HG03064 (cell line): ENCODE measurements around the gene TRNP1.
"Not testable (repeated sequence)": the region's sequence is repeated elsewhere in the genome, so short reads cannot be mapped to it uniquely, and the experiment has no call there.

ENCODE experiments used
- ATAC-seq: cut with Tn5 transposase; IDR thresholded peaks from one replicate; pipeline ENCODE4 v1.9.1; 2021; ENCODE audit warnings: low read depth; ENCODE audit not compliant: unreplicated experiment

Gene TRNP1, protein sequence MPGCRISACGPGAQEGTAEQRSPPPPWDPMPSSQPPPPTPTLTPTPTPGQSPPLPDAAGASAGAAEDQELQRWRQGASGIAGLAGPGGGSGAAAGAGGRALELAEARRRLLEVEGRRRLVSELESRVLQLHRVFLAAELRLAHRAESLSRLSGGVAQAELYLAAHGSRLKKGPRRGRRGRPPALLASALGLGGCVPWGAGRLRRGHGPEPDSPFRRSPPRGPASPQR

DNA sequence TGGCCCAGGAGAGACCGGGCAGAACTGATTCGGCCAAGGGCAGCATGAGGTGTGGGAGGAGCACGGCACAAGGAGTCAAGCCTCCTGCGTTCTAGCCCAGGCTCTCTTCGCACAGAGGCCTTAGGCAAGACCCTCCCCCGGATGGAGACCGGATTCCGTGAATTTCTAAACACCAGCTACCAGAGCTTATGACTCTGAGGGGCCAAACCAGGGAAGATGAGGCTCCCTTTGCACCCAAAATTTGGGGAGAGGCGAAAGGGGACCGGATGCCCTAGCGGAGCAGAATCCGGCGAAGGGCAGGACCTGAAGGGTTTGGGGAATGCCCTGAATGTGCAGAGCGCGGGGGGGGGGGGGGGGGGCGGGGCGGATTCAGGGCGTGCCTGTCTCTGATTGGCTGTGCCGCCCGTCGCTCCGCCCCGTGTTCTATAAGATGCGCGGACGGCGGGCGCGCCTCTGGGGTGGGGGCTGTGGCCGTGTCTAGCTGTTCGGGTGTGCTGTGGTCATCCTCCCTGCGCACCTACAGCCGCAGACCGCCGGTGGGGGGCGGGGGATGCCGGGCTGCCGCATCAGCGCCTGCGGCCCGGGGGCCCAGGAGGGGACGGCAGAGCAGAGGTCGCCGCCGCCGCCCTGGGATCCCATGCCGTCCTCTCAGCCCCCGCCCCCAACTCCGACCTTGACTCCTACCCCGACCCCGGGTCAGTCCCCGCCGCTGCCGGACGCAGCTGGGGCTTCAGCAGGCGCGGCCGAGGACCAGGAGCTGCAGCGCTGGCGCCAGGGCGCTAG, at the start of gene TRNP1:
TRNP1 (plus strand) TSS at position 456 of the 783 bp plus-strand sequence; CDS start at position 551, 95 bp downstream.
- ATAC-seq = peak; percentile 61

DNA sequence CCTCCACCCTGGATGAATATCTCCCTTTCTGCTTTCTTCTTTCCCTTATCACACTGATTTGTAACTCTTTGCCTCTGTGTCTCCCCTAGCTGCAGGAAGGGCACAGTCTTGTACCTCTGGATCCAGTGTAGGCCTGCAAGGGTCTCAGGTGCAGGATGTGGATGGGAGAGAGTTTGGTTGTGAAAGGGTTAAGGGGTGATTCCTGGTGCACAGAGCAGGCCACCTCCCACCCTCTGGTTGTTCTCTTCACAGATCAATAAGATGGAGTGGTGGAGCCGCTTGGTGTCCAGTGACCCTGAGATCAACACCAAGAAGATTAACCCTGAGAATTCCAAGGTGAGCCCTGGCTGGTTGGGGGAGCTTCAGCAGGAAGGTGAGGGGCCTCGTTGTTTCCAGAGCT, 48.4 kb upstream of the TRNP1 start:
- ATAC-seq = no peak

DNA sequence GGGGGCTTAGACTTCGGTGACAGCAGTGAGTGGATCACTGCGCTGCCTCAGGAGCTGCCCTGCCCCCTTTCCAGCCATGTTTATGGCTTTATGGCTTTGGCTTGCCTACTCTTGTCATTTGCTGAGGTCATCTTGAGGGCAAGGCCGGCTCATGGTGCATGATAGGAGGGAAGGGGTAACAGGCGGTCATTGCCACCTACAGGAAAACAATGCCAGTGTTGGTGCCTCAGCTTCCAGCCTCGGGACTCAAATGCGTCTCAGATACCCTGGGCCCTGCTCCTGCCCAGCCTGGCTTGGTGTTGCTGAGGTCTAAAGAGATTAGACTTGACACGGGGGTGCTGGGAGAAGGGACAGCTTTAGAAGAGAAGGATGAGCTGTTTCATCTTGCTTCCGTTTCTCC, 47.8 kb upstream of the TRNP1 start:
- no peak for ATAC-seq

DNA sequence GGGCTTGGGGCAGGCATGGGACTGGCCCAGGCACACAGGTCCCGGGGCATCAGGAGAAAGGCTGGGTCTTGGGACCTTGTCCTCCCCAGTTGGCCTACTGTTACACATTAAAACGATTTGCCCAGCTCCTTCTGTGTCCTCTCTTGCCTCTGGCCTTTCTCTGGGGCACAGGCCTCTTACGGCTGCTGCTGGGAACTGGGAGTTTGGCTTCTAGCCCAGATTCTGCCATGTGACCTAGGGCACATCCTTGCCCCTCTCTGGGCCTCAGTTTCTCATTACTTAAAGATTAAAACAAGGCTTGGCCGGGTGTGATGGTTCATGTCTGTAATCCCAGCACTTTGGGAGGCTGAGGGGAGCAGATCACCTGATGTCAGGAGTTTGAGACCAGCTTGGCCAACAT, 47.2 kb upstream of the TRNP1 start:
- ATAC-seq = no peak

DNA sequence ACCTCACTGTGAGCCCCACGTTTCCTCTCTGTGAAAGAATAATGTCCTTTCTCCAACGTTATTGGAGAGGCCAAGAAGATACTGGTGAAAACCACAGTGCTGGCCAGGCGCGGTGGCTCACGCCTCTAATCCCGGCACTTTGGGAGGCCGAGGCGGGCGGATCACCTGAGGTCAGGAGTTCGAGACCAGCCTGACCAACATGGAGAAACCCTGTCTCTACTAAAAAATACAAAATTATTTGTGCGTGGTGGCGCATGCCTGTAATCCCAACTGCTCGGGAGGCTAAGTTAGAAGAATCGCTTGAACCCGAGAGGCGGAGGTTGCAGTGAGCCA, 44.8 kb upstream of the TRNP1 start:
- not testable (repeated sequence) for ATAC-seq

DNA sequence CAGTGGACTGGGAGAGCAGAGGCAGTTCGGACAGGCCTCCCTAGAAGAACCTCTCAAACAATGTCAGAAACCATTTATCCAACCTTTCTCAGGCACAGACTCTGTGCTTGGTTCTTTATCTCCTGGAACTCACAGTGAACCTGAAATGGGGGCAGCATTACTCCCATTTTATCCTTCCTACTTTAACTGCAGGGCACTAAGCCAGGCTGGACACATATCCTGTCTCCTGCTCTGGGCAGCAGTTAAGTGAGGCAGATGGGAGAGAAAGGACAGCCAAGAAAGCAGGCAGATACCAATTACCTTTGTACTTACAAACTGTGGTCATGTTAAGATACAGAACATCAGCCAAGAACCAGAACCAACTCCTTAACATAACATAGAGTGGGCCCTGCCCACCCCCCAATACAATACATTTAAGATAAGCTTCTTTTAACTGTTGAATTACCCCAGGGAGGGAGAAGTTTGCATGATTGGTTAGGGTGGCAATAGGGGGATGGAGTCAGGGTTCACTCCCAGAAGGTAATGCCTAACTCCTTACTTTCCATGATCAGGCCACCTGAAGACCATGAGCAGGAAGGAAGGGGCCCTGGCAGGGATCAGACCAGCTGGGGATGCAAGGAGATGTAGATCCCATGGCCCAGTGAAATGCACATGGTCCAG, 44.1 kb upstream of the TRNP1 start:
- ATAC-seq = no peak

DNA sequence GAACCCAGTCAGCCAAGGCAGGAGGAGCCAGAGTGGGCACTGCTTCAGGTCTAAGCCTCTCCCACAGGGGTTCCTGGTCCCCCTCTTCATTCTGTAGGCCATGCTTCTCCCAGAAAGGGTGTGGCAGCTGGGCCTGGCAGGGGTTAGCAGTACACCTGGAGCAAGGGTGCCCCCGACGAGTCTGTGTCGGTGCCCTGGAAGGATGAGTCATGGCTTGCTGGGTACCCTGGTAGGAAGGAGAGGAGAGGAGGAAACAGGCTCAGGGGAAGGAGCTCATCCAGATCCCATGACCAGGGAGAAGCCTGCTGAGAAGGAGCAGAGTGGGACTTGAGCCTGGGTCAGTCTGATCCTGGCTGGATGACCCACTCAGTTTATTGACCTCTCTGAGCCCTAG, 43.6 kb upstream of the TRNP1 start:
- no peak for ATAC-seq

DNA sequence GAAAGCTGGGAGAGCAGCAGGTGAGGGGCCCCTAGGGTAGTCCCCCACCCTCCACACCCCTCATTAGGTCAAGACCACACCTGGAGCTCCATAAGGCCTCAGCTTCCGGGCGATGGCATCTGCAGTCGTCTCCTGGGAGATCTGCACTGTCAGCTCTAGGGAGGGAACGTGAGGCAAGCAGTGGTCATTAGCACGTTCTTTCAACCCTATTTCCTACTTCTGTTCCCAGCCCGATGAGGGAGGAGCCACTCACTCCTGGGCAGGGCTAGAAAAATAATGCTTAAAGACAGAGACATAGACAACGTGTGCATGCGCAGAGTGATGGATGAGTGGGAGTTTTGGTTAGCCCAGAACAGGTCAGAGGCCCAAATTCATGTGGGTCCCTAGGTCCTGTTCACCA, 42.9 kb upstream of the TRNP1 start:
- no peak for ATAC-seq

DNA sequence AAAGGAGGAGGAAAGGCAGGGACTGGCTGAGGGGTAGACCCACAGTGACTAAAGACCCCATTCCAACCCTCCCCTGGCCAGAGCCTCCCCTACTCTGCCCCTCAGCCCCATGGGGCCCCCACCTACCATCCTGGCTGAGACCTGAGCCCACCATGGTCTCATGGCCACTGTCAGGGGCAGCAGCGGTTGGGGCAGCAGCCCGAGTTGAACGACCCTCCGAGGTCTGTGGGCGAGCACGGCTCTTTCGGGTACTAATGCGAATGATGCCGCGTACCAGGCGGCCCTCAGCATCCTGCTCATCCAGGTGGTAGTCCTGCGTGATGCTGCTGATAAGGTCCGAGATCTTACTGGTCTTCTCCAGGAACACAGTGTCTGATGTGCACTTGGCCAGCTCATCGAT, 42.3 kb upstream of the TRNP1 start:
- ATAC-seq = no peak

DNA sequence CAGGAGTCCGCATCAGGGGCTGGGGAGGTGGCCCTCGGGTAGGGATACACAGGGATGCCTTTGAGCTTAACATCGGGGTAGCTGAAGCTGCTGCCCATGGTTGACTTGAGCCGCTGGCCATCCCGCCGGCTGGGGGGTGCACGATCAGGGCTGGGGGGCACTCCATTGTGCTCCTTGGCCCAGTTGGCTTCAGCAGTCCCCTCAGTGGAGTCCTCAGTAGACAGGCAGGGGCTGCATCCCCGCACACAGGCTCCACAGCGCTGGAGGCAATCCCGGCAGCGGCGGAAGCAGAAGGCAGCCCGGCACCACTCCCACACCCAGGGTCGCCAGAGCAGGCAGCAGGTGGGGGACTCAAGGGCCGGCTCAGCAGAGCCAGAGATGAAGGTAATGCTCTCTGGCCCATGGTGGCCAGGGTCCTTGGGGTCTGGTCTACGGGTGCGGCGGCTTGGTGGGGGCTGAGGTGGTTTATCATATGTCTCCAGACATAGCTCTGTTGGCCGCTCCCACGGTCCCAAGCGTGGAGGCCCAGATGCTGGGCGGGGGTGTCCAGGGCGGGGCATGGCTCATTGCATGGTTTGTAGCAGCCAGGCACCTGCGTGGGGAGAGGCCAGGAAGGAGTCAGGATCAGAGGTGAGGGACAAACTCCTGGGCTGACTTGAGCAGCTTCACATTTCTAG, 41.5 kb upstream of the TRNP1 start:
- ATAC-seq = no peak

DNA sequence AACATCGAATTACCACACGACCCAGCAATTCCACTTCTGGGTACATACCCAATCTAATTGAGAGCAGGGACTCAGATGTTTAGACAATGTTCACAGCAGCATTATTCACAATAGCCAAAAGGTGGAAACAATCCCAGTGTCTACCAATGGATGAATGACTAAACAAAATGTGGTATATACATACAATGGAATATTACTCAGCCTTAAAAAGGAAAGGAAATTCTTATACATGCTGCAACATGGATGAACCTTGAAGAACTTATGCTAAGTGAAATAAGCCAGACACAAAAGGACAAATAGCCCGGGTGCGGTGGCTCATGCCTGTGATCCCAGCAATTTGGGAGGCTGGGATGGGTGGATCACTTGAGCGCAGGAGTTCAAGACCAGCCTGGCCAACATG, 40.1 kb upstream of the TRNP1 start:
- no peak for ATAC-seq

DNA sequence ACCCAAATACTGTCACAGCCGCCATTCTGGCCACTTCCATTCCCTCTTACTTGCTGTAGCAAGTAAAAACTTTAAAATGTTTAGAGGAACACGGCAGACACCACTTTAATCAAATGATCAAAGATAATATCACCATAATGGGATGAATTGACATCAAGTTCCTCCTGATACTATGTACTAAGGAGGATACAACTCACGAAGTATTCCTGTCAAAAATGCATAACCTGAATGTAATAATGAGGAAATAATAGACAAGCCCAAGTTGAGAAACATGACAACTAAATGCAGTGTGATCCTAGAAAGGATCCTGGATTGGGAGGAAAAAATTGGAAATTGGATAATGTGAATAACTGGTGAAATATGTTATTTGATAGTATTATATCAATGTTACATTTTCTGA, 37.2 kb upstream of the TRNP1 start:
- no peak for ATAC-seq

DNA sequence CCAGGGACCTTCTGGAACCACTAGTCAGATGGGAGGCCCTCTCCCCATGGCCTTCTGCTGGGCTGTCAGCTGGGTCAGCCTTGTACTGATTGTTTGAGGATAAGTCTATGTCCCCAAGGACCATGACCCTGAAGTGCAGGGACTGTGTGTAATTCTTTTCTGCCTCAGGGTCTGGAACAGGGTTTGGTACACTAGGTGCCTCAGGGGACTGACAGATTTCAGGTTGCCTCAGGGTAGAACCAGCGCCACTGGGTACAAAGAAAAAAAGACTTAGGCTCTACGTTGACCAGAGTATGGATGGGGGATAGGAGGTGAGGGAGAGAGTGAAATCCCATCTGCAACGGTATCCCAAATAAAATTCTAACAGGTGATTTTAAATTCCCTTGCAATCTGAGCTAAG, 36.2 kb upstream of the TRNP1 start:
- ATAC-seq = no peak

DNA sequence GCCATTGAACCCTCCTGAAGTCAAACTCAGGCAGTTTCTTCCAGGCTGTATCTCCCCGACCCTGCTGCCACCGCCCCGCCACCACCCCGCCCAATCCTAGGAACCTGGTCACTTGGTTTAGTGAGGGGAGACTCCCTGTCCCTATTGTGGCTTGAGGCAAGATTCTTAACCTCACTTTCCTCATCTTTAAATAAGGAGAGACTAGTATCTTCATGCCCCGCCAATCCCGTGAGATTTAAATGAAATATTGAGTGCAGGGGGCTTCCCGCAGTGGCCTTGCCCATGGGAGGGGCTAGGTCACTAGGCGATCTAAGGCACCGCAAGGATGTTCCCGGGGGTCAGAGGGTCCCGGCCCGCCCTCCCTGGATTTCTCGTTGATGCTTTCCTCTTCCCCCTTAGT, 34.2 kb upstream of the TRNP1 start:
- ATAC-seq = no peak

DNA sequence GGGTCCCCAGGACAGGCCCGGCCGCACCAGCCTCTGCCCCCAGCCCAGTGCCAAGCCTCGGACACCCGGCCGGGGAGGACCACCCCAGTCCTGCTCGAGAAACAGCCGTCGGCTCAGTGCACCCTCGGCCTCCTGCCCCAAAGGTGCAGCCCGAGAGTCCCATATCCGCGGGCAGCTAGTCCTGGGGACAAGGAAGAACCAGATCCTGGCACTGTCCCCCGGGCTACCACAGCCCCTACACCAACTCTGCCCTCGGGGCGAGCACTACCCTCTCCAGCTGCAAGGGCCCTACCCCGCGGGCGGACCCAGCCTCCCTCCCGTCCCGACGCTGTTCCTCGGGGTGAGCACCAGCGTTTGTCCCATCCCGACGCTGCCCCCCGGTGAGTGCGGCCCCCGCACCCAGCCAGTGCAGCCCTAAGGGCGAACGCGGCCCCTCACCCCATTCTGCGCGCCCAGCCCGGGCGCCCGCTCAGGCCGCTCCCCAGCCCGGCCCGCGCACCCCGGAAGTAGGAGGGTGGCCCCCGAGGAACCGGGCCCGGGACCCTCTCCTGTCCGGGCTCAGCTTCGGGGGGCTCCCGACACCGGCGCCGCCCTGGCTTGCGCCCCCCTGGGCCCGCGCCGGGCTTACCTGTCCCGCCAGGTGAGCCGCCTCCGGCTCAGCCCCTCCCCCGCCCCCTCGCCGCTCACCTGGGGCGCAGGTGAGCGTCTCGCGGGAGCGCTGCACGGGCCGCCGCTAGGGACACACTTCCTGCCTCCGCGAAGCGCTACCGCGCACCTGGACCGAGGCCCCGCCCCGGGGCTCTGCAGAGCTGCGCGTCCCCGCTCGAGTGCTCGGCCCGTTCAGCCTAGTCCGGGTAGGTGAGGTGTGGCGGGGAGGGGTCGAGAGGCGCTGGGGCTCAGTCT, 33.5 kb upstream of the TRNP1 start, which contains the start of gene KDF1:
KDF1 (minus strand) TSS at position 747 of the 903 bp plus-strand sequence. CDS start 8,088 bp downstream, outside the sequence.
- ATAC-seq = no peak

DNA sequence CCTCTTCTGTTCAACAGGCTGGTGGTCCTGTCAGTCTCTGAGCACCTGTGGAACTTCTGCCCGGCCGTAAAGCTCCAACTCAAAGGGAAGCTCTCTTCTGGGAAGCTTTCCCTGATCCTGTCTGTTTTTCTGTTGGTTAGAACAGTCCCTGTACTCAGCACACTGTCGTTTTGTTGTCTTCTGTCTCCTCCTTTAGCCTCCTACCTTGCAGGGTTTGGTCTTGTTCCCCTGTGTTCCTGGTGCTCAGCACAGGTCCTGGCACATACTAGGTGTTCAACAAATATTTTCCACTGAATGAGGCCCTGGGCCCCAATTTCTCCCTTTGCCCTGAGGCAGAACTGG, 32.9 kb upstream of the TRNP1 start:
- ATAC-seq = no peak

DNA sequence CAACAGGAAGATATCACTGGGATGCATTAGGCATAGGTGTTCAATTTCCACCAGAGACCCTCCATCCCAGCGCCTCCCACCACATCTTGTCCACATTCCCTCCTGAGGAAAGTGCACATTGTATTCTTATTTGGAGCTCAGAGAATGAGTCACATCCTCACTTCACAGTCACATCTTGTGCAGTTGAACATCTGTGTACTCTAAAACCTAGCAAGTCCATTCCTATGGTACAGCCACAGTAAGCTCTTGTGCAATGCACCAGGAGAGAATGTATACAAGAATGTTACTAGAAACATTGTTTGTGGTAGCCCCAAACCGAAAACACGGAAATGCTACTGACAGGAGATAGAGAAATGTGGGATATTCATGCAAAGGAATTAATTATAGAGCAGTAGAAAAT, 31.7 kb upstream of the TRNP1 start:
- ATAC-seq = no peak

DNA sequence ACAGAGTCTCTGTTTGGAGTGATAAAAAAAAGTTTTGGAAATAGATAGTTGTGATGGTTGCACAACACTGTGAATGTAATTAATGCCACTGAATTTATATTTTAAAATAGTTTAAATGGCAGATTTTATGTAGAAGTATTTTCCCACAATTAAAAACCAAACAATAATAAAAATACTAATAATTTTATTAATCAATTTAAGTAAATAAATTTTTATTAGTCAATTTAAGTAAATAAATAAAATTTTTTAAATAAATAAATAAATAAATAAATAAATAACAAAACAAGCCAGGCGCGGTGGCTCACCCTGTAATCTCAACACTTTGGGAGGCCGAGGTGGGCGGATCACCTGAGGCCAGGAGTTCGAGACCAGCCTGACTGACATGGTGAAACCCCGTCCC, 28.3 kb upstream of the TRNP1 start:
- no peak for ATAC-seq

DNA sequence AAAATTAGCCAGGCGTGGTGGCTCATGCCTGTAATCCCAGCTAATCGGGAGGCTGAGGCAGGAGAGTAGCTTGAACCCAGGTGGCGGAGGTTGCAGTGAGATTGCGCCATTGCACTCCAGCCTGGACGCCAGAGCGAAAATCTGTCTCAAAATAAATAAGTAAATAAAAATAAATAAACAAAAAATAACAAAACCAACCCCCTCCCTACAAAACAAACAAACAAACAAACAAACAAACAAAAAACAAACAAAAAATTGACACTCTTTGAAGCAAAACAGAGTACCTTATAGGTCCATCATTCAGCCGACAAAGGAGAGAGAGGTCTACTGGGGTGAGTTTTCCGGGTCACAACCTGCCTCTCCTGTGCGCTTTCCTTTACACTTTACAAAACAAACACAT, 27.9 kb upstream of the TRNP1 start:
- ATAC-seq = no peak

DNA sequence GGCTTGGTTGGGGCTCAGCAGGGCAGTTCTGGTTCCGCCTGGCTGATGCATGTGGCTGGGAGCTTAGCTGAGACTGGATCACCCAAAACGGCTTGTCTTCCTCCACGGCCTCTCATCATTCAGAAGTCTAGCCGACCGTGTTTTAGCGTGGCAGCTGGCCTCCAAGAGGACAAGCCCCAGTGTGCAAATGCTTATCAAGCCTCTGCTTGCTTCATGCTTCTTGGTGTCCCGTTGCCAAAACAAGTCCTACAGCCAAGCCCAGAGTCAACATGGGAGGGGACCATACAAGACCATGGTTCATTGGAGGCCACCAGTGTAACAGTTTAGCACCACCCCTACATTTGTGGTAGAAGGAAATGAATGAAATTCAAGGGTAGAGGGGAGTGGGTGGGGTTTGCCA, 22.7 kb upstream of the TRNP1 start:
- no peak for ATAC-seq
